ENCODE measurements around the gene RAB15. TPM values are rescaled to one million over a fixed set of nuclear protein-coding genes. Genes with fewer than 3 reads are reported as not detected.

RAB15 gene
- total and polyA plus RNA-seq, 2 donors (not counting 3 experiments of a cell fraction or from before 2014, with no cell fraction given) = 24.9 to 33.3 TPM

DNA sequence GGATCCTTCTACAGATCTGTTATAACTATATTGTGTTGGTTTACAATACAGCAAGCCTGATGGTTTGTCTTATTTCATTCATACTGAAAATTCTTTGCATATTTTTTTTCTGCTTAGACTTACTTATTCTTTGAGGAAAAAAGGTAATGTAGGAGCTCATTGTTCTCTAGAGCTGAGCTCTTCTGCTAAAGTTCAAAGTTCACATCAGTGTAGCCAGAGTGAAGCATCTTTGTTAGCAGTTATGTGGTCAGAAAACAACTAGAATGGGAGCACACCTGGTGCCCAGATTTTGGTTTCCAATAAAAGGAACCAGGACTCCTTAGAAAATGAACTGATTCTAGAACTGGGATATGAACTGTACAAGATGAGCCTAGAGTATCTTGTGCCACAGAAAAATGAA lies 39.9 kb downstream of the RAB15 start:
- H3K4me2 ChIP-seq (ENCODE audit: insufficient read depth, low read length) = no peak overlapping the region
- intact Hi-C loops (cut with micrococcal nuclease) (no loop called here), dilution Hi-C loops (cut with MboI; ENCODE audit: extremely low pct_ligation_motif_present, low sequenced_read_pairs) (no loop called here)
- no TSS peak for BruUV-seq (replicated peaks)
- no peak overlapping the region for H3K9ac ChIP-seq (replicated peaks; ENCODE audit: extremely low read depth, insufficient read depth, low read length)
- no peaks in the 10 kb centered on the region for H3K27me3 ChIP-seq (ENCODE audit: control insufficient read depth in 2 of 2, insufficient read depth in 2 of 2, low read length in 2 of 2)
- no peak overlapping the region for H3K27ac ChIP-seq (ENCODE audit: insufficient read depth, low read depth, low read length)
- no peaks in the 10 kb centered on the region for H3K9me1 ChIP-seq (replicated peaks; ENCODE audit: control insufficient read depth, extremely low read depth, insufficient read depth, low read length)
- H3K9me3 ChIP-seq (replicated peaks; ENCODE audit: control insufficient read depth, insufficient read depth, low read length) = no peaks in the 10 kb centered on the region
- no peak overlapping the region for H3K4me3 ChIP-seq (replicated peaks in 1 of 3; ENCODE audit: insufficient read depth in 1 of 3, low read depth in 1 of 3, low read length in 3 of 3)
- POLR2A ChIA-PET = no interaction called here
- FAIRE-seq = no peak
- H2AFZ ChIP-seq (ENCODE audit: low read depth, low read length) = no peak overlapping the region
- H3K4me1 ChIP-seq (ENCODE audit: control insufficient read depth, extremely low read depth, insufficient read depth, low read length) = no peaks in the 10 kb centered on the region
- H3K79me2 ChIP-seq (ENCODE audit: control insufficient read depth, insufficient read depth, low read length) = no peaks in the 10 kb centered on the region
- TF ChIP-seq GATA2 (IDR thresholded peaks at IDR 0.05; ENCODE audit: insufficient read depth, insufficient read length, low read depth, low read length) (no peak), POLR2A (IDR thresholded peaks at IDR 0.05; ENCODE audit: low read depth, low read length) (no peak), MYC (IDR thresholded peaks at IDR 0.05; ENCODE audit: low read depth, low read length) (no peak), FOS (IDR thresholded peaks at IDR 0.05; ENCODE audit: borderline replicate concordance, insufficient read depth, low read length) (no peak), POLR2AphosphoS5 (IDR thresholded peaks at IDR 0.05; ENCODE audit: insufficient read depth, low read depth, low read length) (no peak), JUN (IDR thresholded peaks at IDR 0.05; ENCODE audit: borderline replicate concordance, insufficient read depth, insufficient read length, low read depth) (no peak), EZH2 (IDR thresholded peaks at IDR 0.05; ENCODE audit: borderline replicate concordance, low read depth, low read length, severe bottlenecking) (no peak)
- TF ChIP-seq, protein P1, sequence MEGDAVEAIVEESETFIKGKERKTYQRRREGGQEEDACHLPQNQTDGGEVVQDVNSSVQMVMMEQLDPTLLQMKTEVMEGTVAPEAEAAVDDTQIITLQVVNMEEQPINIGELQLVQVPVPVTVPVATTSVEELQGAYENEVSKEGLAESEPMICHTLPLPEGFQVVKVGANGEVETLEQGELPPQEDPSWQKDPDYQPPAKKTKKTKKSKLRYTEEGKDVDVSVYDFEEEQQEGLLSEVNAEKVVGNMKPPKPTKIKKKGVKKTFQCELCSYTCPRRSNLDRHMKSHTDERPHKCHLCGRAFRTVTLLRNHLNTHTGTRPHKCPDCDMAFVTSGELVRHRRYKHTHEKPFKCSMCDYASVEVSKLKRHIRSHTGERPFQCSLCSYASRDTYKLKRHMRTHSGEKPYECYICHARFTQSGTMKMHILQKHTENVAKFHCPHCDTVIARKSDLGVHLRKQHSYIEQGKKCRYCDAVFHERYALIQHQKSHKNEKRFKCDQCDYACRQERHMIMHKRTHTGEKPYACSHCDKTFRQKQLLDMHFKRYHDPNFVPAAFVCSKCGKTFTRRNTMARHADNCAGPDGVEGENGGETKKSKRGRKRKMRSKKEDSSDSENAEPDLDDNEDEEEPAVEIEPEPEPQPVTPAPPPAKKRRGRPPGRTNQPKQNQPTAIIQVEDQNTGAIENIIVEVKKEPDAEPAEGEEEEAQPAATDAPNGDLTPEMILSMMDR (IDR thresholded peaks at IDR 0.05; ENCODE audit: extremely low read depth in 1 of 2, insufficient read depth in 1 of 2, low read depth in 1 of 2, low read length in 2 of 2) = no peak
- peaks cover 3 to 4% of the 10 kb centered on the region in 2 experiments for H3K36me3 ChIP-seq (ENCODE audit: control insufficient read depth in 2 of 2, extremely low read depth in 1 of 2, insufficient read depth in 2 of 2, low read length in 2 of 2)
- CTCF ChIA-PET = interaction anchor here (0.6 kb wide), 1 partner anchor 8 kb away, joined by 3 read pairs; no protein-coding TSS in a partner anchor
- no peak for DNase-seq (ENCODE audit: low read depth, low spot score)
- H4K20me1 ChIP-seq (replicated peaks; ENCODE audit: control insufficient read depth, extremely low read depth, insufficient read depth, low read length) = no peaks in the 10 kb centered on the region

All from endothelial cell of umbilical vein (primary cell).